Keratinocyte (primary cell): ENCODE results near the gene CFAP410. TPM values are rescaled to one million over a fixed set of nuclear protein-coding genes. Genes with fewer than 3 reads are reported as not detected.

ENCODE experiments used
- DNase-seq: peaks from one replicate; pipeline ENCODE4 v3.0.0-alpha.2; 2011; ENCODE audit warnings: low read depth, missing footprints, low spot score
- FAIRE-seq: peaks from 2 replicates; lab custom pipeline; 2011; peaks lifted over from hg19 to GRCh38; lab: Jason Lieb, UNC
- H2AFZ ChIP-seq: 2 replicates; pipeline ENCODE4 v1.6.0; 2012; ENCODE audit warnings: low read length, control low read depth, inconsistent platforms; ENCODE audit not compliant: control insufficient read depth
- H3K27ac ChIP-seq: 2 replicates; pipeline ENCODE4 v1.5.1; 2011; ENCODE audit warnings: low read length; ENCODE audit not compliant: control insufficient read depth, insufficient read depth
- H3K27me3 ChIP-seq: 3 replicates; pipeline ENCODE4 v1.6.0; 2011; ENCODE audit warnings: low read length; ENCODE audit not compliant: control insufficient read depth, insufficient read depth; ENCODE audit errors: extremely low read depth
- H3K36me3 ChIP-seq, 2 experiments: 2 replicates in 1 of 2; 3 replicates in 1 of 2; pipeline ENCODE4 v1.5.1; 2011; ENCODE audit warnings: low read length in 2 of 2, mild to moderate bottlenecking in 1 of 2; ENCODE audit not compliant: control insufficient read depth in 2 of 2, insufficient read depth in 2 of 2; ENCODE audit errors: extremely low read depth in 1 of 2
- H3K4me1 ChIP-seq: 3 replicates; pipeline ENCODE4 v1.5.1; 2011; ENCODE audit warnings: low read length; ENCODE audit not compliant: control insufficient read depth, insufficient read depth; ENCODE audit errors: extremely low read depth
- H3K4me2 ChIP-seq: 3 replicates; pipeline ENCODE4 v1.6.0; 2011; ENCODE audit warnings: low read depth, low read length; ENCODE audit not compliant: control insufficient read depth, insufficient read depth; ENCODE audit errors: extremely low read depth
- H3K4me3 ChIP-seq, 3 experiments: fragments of 200-600 bp in 1 of 3; sonication (generic) in 1 of 3; 2 replicates in 2 of 3; 3 replicates in 1 of 3; pipeline ENCODE4 v1.5.1; 2011 to 2016; ENCODE audit warnings: low read length in 3 of 3, mild to moderate bottlenecking in 3 of 3, control low read depth in 2 of 3, inconsistent platforms in 1 of 3, low read depth in 1 of 3, mixed read lengths in 1 of 3, mixed run types in 1 of 3, moderate library complexity in 1 of 3; ENCODE audit not compliant: control insufficient read depth in 2 of 3, insufficient read depth in 2 of 3; ENCODE audit errors: extremely low read depth in 1 of 3
- H3K79me2 ChIP-seq: 2 replicates; pipeline ENCODE4 v1.6.0; 2012; ENCODE audit warnings: low read length; ENCODE audit not compliant: control insufficient read depth, insufficient read depth
- H3K9ac ChIP-seq: 3 replicates; pipeline ENCODE4 v1.6.0; 2011; ENCODE audit warnings: low read length; ENCODE audit not compliant: control insufficient read depth, insufficient read depth; ENCODE audit errors: extremely low read depth
- H3K9me1 ChIP-seq: 3 replicates; pipeline ENCODE4 v1.6.0; 2011; ENCODE audit warnings: low read length; ENCODE audit not compliant: control insufficient read depth, insufficient read depth; ENCODE audit errors: extremely low read depth
- H3K9me3 ChIP-seq: 2 replicates; pipeline ENCODE4 v1.5.1; 2012; ENCODE audit warnings: low read depth, low read length; ENCODE audit not compliant: control insufficient read depth
- H4K20me1 ChIP-seq: 3 replicates; pipeline ENCODE4 v1.6.0; 2011; ENCODE audit warnings: low read length; ENCODE audit not compliant: control insufficient read depth, insufficient read depth; ENCODE audit errors: extremely low read depth
- CTCF ChIP-seq, 3 experiments: IDR thresholded peaks in 1 of 3; conservative IDR thresholded peaks in 1 of 3; optimal IDR thresholded peaks in 1 of 3; 2 replicates in 2 of 3; 3 replicates in 1 of 3; pipeline versions ENCODE3 to v1.5.1; 2011; ENCODE audit warnings: low read length in 3 of 3, mild to moderate bottlenecking in 3 of 3, moderate library complexity in 2 of 3, control low read depth in 1 of 3, inconsistent platforms in 1 of 3; ENCODE audit not compliant: insufficient read depth in 2 of 3; ENCODE audit errors: extremely low read depth in 1 of 3
- EZH2 ChIP-seq: IDR thresholded peaks from one replicate; pipeline ENCODE4 v1.6.1; 2012; ENCODE audit warnings: inconsistent platforms, mild to moderate bottlenecking, low read length, moderate library complexity
- dilution Hi-C: fragments of 300-500 bp; cut with MboI; formaldehyde crosslinking; loops from one replicate; pipeline ENCODE4 v1.7.0; 2020; ENCODE audit warnings: low sequenced_read_pairs; ENCODE audit not compliant: extremely low pct_ligation_motif_present
- polyA plus RNA-seq, 5 experiments: library from polyadenylated mRNA; depleted of rRNA in 3 of 5; stranded (reverse) in 3 of 5; stranded (forward) in 1 of 5; unstranded in 1 of 5; fragments of >200 nt; gene quantifications; 1 replicate in 1 of 5; 2 replicates in 3 of 5; 3 replicates in 1 of 5; pipeline versions ENCODE4 v1.2.1 to v1.2.3, GENCODE V29; 2011 to 2012; ENCODE audit warnings: missing spikeins in 2 of 5, low read depth in 1 of 5, low replicate concordance in 1 of 5

Gene CFAP410
- polyA plus RNA-seq, 1 donor (not counting 4 experiments of a cell fraction or from before 2014, with no cell fraction given): 2.2 TPM

DNA sequence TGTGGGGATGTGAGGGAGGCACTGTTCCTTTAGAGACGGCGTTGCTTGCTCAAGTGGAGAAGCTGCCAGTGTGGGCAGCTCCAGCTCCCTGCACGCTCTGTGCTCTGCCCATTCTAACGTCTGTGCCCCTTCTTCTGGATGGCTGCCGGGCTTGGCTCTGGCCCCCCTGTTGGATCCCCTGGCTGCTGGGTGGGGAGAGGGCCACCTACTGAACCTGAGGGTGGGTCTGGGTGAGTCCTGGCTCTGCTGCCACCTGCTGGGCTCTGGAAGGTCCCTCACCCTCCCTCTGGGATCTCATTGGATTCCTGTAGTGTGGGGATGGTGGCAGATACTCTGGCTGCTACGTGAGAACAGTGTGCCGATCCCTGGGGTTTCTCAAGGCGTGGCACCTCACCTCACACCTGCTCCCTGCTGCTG, 34.3 kb downstream of the CFAP410 start:
- FAIRE-seq (peak; percentile 26), DNase-seq (no peak)
- H3K9ac ChIP-seq: no peak overlapping the region
- H3K4me3 ChIP-seq: no peak overlapping the region
- TF ChIP-seq EZH2 (no peak), CTCF (optimal IDR thresholded peaks at IDR 0.05 in 1 of 3, IDR thresholded peaks at IDR 0.05 in 1 of 3, conservative IDR thresholded peaks at IDR 0.05 in 1 of 3; ENCODE audit: extremely low read depth in 1 of 3, insufficient read depth in 2 of 3, low read length in 3 of 3) (peak; percentile 66 to 71 (median 69))
- H3K27ac ChIP-seq: no peak overlapping the region
- H3K4me1 ChIP-seq: peaks cover 8% of the 10 kb centered on the region
- H3K27me3 ChIP-seq: no peaks in the 10 kb centered on the region
- peaks cover 36% of the 10 kb centered on the region for H3K79me2 ChIP-seq
- peaks cover 3% of the 10 kb centered on the region for H4K20me1 ChIP-seq
- no peak overlapping the region for H3K4me2 ChIP-seq
- dilution Hi-C loops: no loop called here
- H3K9me1 ChIP-seq: no peaks in the 10 kb centered on the region
- peaks cover 0 to 17% of the 10 kb centered on the region in 2 experiments for H3K36me3 ChIP-seq
- no peaks in the 10 kb centered on the region for H3K9me3 ChIP-seq
- no peak overlapping the region for H2AFZ ChIP-seq

DNA sequence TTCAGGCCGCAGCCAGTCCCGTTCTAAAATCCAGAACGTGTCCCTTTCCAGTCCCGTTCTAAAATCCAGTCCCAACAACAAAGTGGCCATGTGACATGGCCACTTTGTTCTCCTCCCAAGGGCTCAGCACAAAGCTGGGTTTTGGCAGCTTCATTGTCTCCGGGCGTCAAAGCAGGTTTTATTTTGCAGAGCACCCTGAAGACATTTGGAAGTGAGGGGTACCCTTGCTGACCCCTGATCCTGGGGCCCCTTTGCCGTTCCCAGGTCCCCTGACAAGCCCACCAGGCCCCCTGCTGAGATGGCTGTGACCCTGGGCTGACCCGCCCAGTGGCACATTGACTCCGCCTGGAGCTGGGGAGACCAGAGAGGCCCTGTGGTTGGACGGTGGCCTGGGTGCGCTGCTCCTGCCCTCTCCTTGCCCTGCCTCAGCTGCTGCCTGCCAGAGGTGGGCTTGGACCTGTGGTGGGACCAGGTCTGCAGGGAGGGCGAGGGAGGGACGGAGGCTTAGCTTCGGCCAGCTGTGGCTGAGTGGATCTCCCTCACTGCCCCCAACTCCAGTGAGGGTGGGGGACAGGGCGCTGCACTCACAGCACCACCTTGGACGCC, 35.1 kb downstream of the CFAP410 start:
- Histone ChIP-seq H3K9me3 (no peaks in the 10 kb centered on the region), H3K4me3 (no peak overlapping the region), H4K20me1 (peaks cover 3% of the 10 kb centered on the region), H3K4me1 (peaks cover 13% of the 10 kb centered on the region), H3K36me3 (peaks cover 0 to 14% of the 10 kb centered on the region in 2 experiments), H3K9ac (no peak overlapping the region), H3K79me2 (peaks cover 36% of the 10 kb centered on the region), H3K27ac (no peak overlapping the region), H3K4me2 (no peak overlapping the region), H3K9me1 (no peaks in the 10 kb centered on the region), H2AFZ (no peak overlapping the region), H3K27me3 (no peaks in the 10 kb centered on the region)
- dilution Hi-C loops: no loop called here
- no peak for FAIRE-seq
- no peak for DNase-seq
- no peak for TF ChIP-seq EZH2
- no peak for TF ChIP-seq CTCF (optimal IDR thresholded peaks at IDR 0.05 in 1 of 3, IDR thresholded peaks at IDR 0.05 in 1 of 3, conservative IDR thresholded peaks at IDR 0.05 in 1 of 3; ENCODE audit: extremely low read depth in 1 of 3, insufficient read depth in 2 of 3, low read length in 3 of 3)
